Astrocyte (in vitro differentiated cells and primary cell): ENCODE measurements around the gene FGFBP1. TPM values are rescaled to one million over a fixed set of nuclear protein-coding genes. Genes with fewer than 3 reads are reported as not detected.

ENCODE experiments used
- DNase-seq: peaks from one replicate; pipeline ENCODE4 v3.0.0-alpha.2; 2010; ENCODE audit warnings: low read depth
- FAIRE-seq: peaks from 2 replicates; lab custom pipeline; 2011; peaks lifted over from hg19 to GRCh38; lab: Jason Lieb, UNC
- H2AFZ ChIP-seq: 2 replicates; pipeline ENCODE4 v1.6.0; 2012; ENCODE audit warnings: low read depth, low read length, inconsistent platforms
- H3K27ac ChIP-seq: 2 replicates; pipeline ENCODE4 v1.5.1; 2011; ENCODE audit warnings: low read depth, low read length, inconsistent platforms
- H3K27me3 ChIP-seq: 2 replicates; pipeline ENCODE4 v1.6.0; 2011; ENCODE audit warnings: low read length, inconsistent platforms; ENCODE audit not compliant: insufficient read depth
- H3K36me3 ChIP-seq: 2 replicates; pipeline ENCODE4 v1.5.1; 2011; ENCODE audit warnings: low read length, inconsistent platforms; ENCODE audit not compliant: insufficient read depth
- H3K4me1 ChIP-seq: 2 replicates; pipeline ENCODE4 v1.5.1; 2011; ENCODE audit warnings: low read length, inconsistent platforms; ENCODE audit not compliant: insufficient read depth
- H3K4me2 ChIP-seq: 2 replicates; pipeline ENCODE4 v1.6.0; 2012; ENCODE audit warnings: low read length, inconsistent platforms
- H3K4me3 ChIP-seq: 2 replicates; pipeline ENCODE4 v1.5.1; 2011; ENCODE audit warnings: low read depth, mild to moderate bottlenecking, low read length, inconsistent platforms; ENCODE audit not compliant: insufficient read depth
- H3K79me2 ChIP-seq: 2 replicates; pipeline ENCODE4 v1.6.0; 2012; ENCODE audit warnings: mild to moderate bottlenecking, low read length, inconsistent platforms; ENCODE audit not compliant: insufficient read depth
- H3K9ac ChIP-seq: 2 replicates; pipeline ENCODE4 v1.6.0; 2012; ENCODE audit warnings: mild to moderate bottlenecking, low read length, inconsistent platforms
- H3K9me3 ChIP-seq: 2 replicates; pipeline ENCODE4 v1.5.1; 2012; ENCODE audit warnings: low read depth, mild to moderate bottlenecking, low read length, inconsistent platforms; ENCODE audit not compliant: insufficient read depth
- H4K20me1 ChIP-seq: 2 replicates; pipeline ENCODE4 v1.6.0; 2012; ENCODE audit warnings: low read length, inconsistent platforms; ENCODE audit not compliant: insufficient read depth
- H3K27ac Mint-ChIP-seq: one replicate; pipeline ENCODE4 v1.8.0; 2021; ENCODE audit warnings: mild to moderate bottlenecking, mixed read lengths; ENCODE audit not compliant: unreplicated experiment
- H3K27me3 Mint-ChIP-seq: one replicate; pipeline ENCODE4 v1.8.0; 2021; ENCODE audit warnings: low read depth, mixed read lengths; ENCODE audit not compliant: unreplicated experiment
- H3K36me3 Mint-ChIP-seq: one replicate; pipeline ENCODE4 v1.8.0; 2021; ENCODE audit warnings: low read depth, mixed read lengths; ENCODE audit not compliant: unreplicated experiment
- H3K4me1 Mint-ChIP-seq: one replicate; pipeline ENCODE4 v1.8.0; 2021; ENCODE audit warnings: low read depth, mixed read lengths; ENCODE audit not compliant: unreplicated experiment
- H3K4me3 Mint-ChIP-seq: one replicate; pipeline ENCODE4 v1.8.0; 2021; ENCODE audit warnings: mild to moderate bottlenecking, moderate library complexity, mixed read lengths; ENCODE audit not compliant: unreplicated experiment
- H3K9me3 Mint-ChIP-seq: one replicate; pipeline ENCODE4 v1.8.0; 2021; ENCODE audit warnings: mild to moderate bottlenecking, mixed read lengths; ENCODE audit not compliant: unreplicated experiment
- CTCF ChIP-seq: IDR thresholded peaks from 2 replicates; pipeline ENCODE4 v1.5.1; 2011; ENCODE audit warnings: low read depth, mild to moderate bottlenecking, inconsistent platforms, low read length, moderate library complexity; ENCODE audit not compliant: insufficient read depth
- EZH2 ChIP-seq: IDR thresholded peaks from 2 replicates; pipeline ENCODE4 v1.6.1; 2012; ENCODE audit warnings: mild to moderate bottlenecking, low read length, inconsistent platforms; ENCODE audit not compliant: insufficient read depth
- total RNA-seq: library from RNA; stranded (reverse); gene quantifications from 2 replicates; pipeline ENCODE4 v1.2.1, GENCODE V29; 2021

The FGFBP1 gene
- total RNA-seq, 1 donor from 2014 or later, result not detected

- no peak for TF ChIP-seq EZH2
- TF ChIP-seq CTCF, result no peak
- Mint-ChIP-seq H3K9me3 (no peaks in the 10 kb centered on the region), H3K4me3 (no peak overlapping the region), H3K36me3 (no peaks in the 10 kb centered on the region), H3K27me3 (peaks cover 2% of the 10 kb centered on the region), H3K27ac (no peak overlapping the region), H3K4me1 (no peaks in the 10 kb centered on the region)
- DNase-seq, result no peak
- H3K27me3 ChIP-seq, result no peaks in the 10 kb centered on the region
- no peaks in the 10 kb centered on the region for H3K36me3 ChIP-seq
- H3K9ac ChIP-seq, result no peak overlapping the region
- H3K79me2 ChIP-seq, result no peaks in the 10 kb centered on the region
- H2AFZ ChIP-seq, result peak overlapping the region; percentile 19
- H3K27ac ChIP-seq, result no peak overlapping the region
- no peak overlapping the region for H3K4me3 ChIP-seq
- no peaks in the 10 kb centered on the region for H3K9me3 ChIP-seq
- no peak for FAIRE-seq
- no peak overlapping the region for H3K4me2 ChIP-seq
- no peaks in the 10 kb centered on the region for H3K4me1 ChIP-seq
- H4K20me1 ChIP-seq, result no peaks in the 10 kb centered on the region
These were observed 358 bp downstream of the FGFBP1 start for GRCh38 chr4:15938182-15938581.

GRCh38 chr4:15936495-15936894 lies 2.0 kb downstream of the FGFBP1 start:
- Histone ChIP-seq H4K20me1 (no peaks in the 10 kb centered on the region), H3K9me3 (no peaks in the 10 kb centered on the region), H3K79me2 (no peaks in the 10 kb centered on the region), H3K27ac (no peak overlapping the region), H3K4me2 (no peak overlapping the region), H3K9ac (no peak overlapping the region), H2AFZ (no peak overlapping the region), H3K36me3 (no peaks in the 10 kb centered on the region), H3K27me3 (no peaks in the 10 kb centered on the region), H3K4me3 (no peak overlapping the region), H3K4me1 (no peaks in the 10 kb centered on the region)
- FAIRE-seq, result no peak
- no peak for DNase-seq
- H3K27ac Mint-ChIP-seq, result no peak overlapping the region
- TF ChIP-seq EZH2 (no peak), CTCF (no peak)
- H3K4me1 Mint-ChIP-seq, result no peaks in the 10 kb centered on the region
- H3K36me3 Mint-ChIP-seq, result no peaks in the 10 kb centered on the region
- H3K9me3 Mint-ChIP-seq, result peaks cover 4% of the 10 kb centered on the region
- peaks cover 2% of the 10 kb centered on the region for H3K27me3 Mint-ChIP-seq
- no peak overlapping the region for H3K4me3 Mint-ChIP-seq

GRCh38 chr4:15935504-15936402 lies 2.8 kb downstream of the FGFBP1 start:
- peaks cover 2% of the 10 kb centered on the region for H3K27me3 Mint-ChIP-seq
- H3K4me1 Mint-ChIP-seq, result no peaks in the 10 kb centered on the region
- H3K4me2 ChIP-seq, result no peak overlapping the region

More at GRCh38 chr4:15935504-15936402, 2.8 kb downstream of the FGFBP1 start:
- no peaks in the 10 kb centered on the region for H3K36me3 ChIP-seq
- H3K79me2 ChIP-seq, result no peaks in the 10 kb centered on the region
- Mint-ChIP-seq H3K36me3 (no peaks in the 10 kb centered on the region), H3K27ac (no peak overlapping the region), H3K9me3 (peaks cover 4% of the 10 kb centered on the region), H3K4me3 (no peak overlapping the region)
- no peak overlapping the region for H3K4me3 ChIP-seq
- FAIRE-seq, result no peak
- no peak overlapping the region for H2AFZ ChIP-seq
- H3K9me3 ChIP-seq, result no peaks in the 10 kb centered on the region
- H3K27me3 ChIP-seq, result no peaks in the 10 kb centered on the region
- H3K27ac ChIP-seq, result no peak overlapping the region
- no peak overlapping the region for H3K9ac ChIP-seq
- no peak for DNase-seq
- no peak for TF ChIP-seq CTCF
- TF ChIP-seq EZH2, result no peak
- no peaks in the 10 kb centered on the region for H3K4me1 ChIP-seq
- H4K20me1 ChIP-seq, result no peaks in the 10 kb centered on the region
